CD1c-positive myeloid dendritic cell (primary cell): ENCODE results near the gene RAI1.
A peak's percentile ranks its signal among the peaks of the same experiment; 100 is the strongest.

Experiments used
- DNase-seq: peaks from one replicate; pipeline ENCODE4 v3.0.0-alpha.2; 2016; ENCODE audit errors: extremely low spot score

The RAI1 gene

GRCh38 chr17:17698371-17698770 is 17.1 kb downstream of the RAI1 start:
- no peak for DNase-seq

GRCh38 chr17:17698869-17699351 is 17.7 kb downstream of the RAI1 start:
- DNase-seq, result no peak

GRCh38 chr17:17699491-17699890 is 18.2 kb downstream of the RAI1 start:
- no peak for DNase-seq

GRCh38 chr17:17700251-17700969 is 19.2 kb downstream of the RAI1 start:
- no peak for DNase-seq

- DNase-seq, result no peak
Observed at GRCh38 chr17:17701112-17701511, 19.9 kb downstream of the RAI1 start.

- no peak for DNase-seq
Observed at GRCh38 chr17:17701658-17702057, 20.4 kb downstream of the RAI1 start.

- no peak for DNase-seq
Observed at GRCh38 chr17:17702449-17703139, 21.3 kb downstream of the RAI1 start.

GRCh38 chr17:17703140-17703919 is 22.1 kb downstream of the RAI1 start:
- DNase-seq, result no peak

- DNase-seq, result no peak
Observed at GRCh38 chr17:17704931-17705330, 23.7 kb downstream of the RAI1 start.

- DNase-seq, result no peak
Observed at GRCh38 chr17:17706140-17707060, 25.1 kb downstream of the RAI1 start.

GRCh38 chr17:17708295-17708694 is 27.0 kb downstream of the RAI1 start:
- no peak for DNase-seq

- no peak for DNase-seq
Observed at GRCh38 chr17:17708816-17709215, 27.6 kb downstream of the RAI1 start.

GRCh38 chr17:17709815-17710321 is 28.6 kb downstream of the RAI1 start:
- DNase-seq, result no peak

- no peak for DNase-seq
Observed at GRCh38 chr17:17710355-17710727, 29.1 kb downstream of the RAI1 start.

GRCh38 chr17:17710728-17711541 is 29.7 kb downstream of the RAI1 start:
- DNase-seq, result no peak

- no peak for DNase-seq
Observed at GRCh38 chr17:17711641-17712162, 30.4 kb downstream of the RAI1 start.

- DNase-seq, result peak; percentile 45
Observed at GRCh38 chr17:17712268-17712924, 31.1 kb downstream of the RAI1 start.

- DNase-seq, result peak; percentile 26
Observed at GRCh38 chr17:17713839-17714238, 32.6 kb downstream of the RAI1 start.

- peak; percentile 83 for DNase-seq
Observed at GRCh38 chr17:17714261-17714866, 33.1 kb downstream of the RAI1 start.
